IPS-NIHi7 (cell line): ENCODE measurements around the gene MBD6.

Source experiments
- DNase-seq: peaks from one replicate; pipeline ENCODE4 v3.0.0; 2012; ENCODE audit warnings: mixed read lengths; ENCODE audit errors: extremely low spot score

MBD6 gene

DNA sequence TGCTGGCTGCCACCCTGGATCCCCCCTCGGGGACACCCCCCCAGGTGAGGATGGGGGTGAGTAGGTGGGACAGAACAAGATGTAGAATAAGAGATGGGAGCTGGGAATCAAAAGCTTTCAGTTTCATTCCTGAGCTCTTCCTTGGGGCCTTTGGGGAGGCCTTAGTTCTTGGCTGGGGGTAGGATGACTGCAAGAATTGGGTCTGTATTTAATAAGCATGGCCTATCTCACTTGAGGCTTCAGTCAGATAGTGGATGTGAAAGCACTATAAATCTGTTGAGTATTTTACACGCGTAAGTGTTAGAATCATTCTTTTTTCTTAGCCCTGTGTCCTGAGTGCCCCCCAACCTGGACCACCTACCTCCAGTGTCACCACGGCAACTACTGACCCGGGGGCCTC is 4.6 kb downstream of the MBD6 start:
- no peak for DNase-seq

- no peak for DNase-seq
Observed at GRCh38 chr12:57528176-57528575, 5.6 kb downstream of the MBD6 start.

GRCh38 chr12:57528831-57529555 is 6.4 kb downstream of the MBD6 start:
- DNase-seq = no peak

GRCh38 chr12:57529831-57530230 is 7.2 kb downstream of the MBD6 start:
- DNase-seq = no peak

DNA sequence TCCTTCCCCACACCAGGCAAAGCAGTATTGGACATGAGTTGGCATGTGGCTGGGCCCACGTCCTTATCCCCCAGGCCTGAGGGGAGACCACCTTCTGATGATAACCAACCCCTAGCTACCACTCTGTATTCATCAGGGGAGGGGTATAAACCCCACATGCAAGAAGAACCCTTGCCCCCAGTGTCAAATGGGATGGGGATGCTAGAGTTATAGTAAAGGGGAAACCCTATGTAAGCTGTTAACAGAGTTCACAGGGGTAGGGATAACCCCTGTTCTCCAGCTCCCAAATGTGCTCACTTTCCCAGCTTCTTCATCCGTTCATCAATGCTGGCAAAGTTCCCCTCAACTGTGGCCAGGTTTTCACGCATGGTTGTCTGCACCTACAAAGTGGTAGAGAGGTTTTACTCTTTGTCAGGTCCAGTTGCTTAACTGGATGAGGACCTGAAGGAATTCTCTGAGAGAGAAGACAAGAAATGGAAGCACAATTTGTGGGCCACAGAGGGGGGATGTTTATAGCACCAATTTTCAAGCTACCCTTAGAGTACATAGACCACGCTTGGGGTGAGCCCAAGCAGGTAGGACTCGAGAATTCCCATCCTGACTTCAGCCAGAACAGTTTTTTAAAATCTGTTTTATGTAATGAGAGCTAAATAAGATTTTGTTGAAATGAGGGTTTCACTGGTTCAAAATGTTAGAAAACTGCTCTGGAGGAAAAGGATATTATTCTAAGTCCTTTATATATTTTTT is 7.9 kb downstream of the MBD6 start:
- no peak for DNase-seq

GRCh38 chr12:57531836-57532235 is 9.2 kb downstream of the MBD6 start:
- no peak for DNase-seq

DNA sequence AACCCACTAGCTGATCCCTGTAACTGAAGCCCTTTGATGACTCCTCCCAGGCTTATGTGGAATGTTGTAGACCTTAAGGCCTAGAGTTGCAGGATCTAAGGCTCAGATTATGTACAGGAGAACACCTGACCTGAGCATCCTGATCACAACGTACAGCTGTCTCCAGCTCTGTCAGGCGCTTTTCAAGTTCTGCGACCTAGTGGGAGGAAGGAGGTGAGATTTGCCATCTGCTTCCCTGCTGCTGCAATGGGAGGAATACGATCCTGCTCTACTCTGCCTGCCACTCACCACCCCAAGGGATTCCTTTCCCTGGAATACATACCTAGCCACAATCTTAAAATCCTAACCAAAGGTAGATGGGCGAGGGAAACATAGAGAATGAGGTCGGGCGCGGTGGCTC is 10.5 kb downstream of the MBD6 start:
- no peak for DNase-seq

DNA sequence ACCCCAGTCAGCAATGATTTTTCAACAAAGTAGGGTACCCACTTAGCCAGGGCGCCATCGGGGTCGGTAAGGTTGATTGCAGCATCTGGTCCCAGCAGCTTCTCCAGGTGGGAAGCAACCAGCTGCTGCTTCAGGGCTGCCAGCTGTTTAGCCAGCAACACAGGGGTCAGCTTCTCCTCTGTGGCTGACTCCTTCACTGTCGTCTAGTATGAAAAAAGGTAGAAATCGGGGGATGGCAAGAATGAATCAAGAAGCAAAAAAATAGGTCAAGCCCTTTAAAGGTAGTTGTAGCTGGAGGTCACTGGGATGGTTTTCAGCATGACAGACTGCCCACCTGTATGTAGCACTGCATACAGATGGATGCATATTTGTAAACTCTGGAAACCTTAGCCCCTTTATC is 11.6 kb downstream of the MBD6 start:
- DNase-seq = no peak

GRCh38 chr12:57534991-57535543 is 12.4 kb downstream of the MBD6 start:
- DNase-seq = no peak

DNA sequence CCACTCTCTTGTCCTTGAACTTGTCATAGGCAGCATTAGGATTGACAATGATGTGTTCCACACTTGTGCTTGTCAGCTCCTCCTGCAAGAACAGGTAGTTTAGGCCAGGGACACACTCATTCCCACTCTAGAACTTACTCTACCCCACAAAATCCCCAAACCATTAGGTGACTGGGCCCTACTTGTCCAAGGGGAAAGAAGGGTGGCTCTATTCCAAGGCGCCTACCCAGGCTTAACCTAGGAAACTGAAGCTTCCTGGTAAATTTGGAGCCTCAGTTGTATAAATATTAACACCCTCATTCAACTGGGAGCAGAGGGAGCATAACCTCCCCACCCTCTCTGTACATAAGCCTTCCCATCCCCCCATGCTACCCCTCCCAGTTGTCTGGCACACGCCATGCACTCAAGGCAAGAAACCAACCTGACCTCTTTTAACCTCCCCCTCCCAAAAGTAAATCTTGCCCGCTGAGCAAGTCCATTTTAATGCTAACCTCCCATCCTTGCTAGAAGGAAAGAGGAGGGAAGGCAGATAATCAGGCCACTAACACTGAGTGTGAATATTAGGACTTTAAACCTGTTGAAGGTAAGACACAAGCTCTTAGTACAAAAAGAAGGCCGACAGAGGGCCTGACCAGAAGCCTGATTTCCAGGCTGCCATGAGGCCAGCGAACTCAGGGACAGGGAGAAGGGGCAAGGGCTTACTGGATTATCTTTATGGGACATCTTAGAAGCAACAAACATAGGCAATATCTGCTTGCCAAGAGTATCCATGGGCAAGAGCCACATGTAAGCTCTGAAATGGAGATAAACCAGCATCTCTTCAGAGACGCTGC is 13.4 kb downstream of the MBD6 start:
- no peak for DNase-seq

GRCh38 chr12:57536597-57536942 is 13.9 kb downstream of the MBD6 start:
- no peak for DNase-seq

DNA sequence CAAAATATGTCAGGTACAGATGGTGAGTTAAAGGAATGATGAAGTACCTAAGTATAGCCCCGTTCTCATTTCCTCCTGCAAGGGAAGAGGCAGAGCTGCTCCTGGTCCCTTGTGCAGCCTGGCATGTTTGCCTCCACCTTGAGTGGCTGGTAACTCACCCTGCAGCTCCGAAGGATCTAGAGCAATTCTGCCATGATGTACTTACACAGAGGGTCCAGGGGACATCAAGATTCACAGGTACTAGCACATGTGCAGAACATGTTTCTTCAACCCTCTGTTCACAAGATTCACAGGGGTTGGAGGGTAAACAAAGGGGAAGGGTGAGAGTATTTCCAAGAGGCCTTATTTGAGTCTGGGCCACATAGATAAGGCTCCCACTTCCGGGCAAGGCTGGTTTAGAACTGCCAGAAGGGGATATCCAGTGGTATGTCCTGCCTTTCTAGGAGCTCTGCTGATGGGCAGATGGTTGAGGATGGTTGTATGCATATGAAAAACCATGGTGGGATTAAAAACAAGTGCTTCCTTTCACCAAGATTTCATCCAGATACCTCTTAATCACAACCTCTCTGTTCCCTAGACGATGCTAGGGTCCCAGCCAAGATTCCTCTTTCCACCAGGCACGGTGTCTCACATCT is 16.6 kb downstream of the MBD6 start:
- no peak for DNase-seq

GRCh38 chr12:57541001-57541400 is 18.4 kb downstream of the MBD6 start:
- DNase-seq = no peak

DNA sequence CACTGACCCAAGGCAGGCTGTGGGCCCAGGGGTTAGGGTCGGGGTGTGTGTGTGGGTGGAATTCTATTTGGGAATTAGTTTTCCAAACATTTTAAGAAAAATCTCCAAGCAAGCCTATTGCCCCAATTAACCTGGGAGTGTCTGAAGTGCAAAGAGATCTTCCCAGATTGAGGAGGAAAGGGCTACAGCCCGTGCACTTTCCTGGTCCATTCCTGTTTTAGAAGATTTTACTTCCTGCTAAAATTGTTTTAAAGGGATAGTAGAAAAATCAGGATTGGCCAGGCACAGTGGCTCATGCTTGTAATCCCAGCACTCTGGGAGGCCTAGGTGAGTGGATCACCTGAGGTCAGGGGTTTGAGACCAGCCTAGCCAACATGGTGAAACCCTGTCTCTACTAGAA is 19.1 kb downstream of the MBD6 start:
- no peak for DNase-seq

GRCh38 chr12:57543581-57543980 is 21.0 kb downstream of the MBD6 start:
- no peak for DNase-seq

GRCh38 chr12:57545809-57546437 is 23.3 kb downstream of the MBD6 start:
- DNase-seq = no peak

GRCh38 chr12:57546438-57547287 is 24.0 kb downstream of the MBD6 start, which contains the start of gene DCTN2:
Gene DCTN2, minus strand, starts transcription at chr12:57547192. Its CDS starts 129 bp downstream, at chr12:57547063.
- peak; percentile 98 for DNase-seq

- DNase-seq = no peak
Observed at GRCh38 chr12:57547288-57548012, 24.8 kb downstream of the MBD6 start.

DNA sequence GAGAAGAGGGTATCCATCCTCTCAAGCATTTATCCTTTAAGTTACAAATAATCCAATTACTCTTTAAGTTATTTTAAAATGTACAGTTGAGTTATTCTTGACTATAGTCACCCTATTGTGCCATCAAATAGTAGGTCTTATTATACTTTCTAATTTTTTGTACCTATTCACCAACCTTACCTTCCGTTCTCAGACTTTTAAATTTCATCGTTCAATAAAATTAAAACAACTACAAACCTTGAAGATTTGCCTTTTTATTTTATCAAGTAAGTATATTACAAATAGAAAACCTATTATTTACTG is 25.3 kb downstream of the MBD6 start:
- no peak for DNase-seq

- no peak for DNase-seq
Observed at GRCh38 chr12:57548488-57548887, 25.9 kb downstream of the MBD6 start.
